ENCODE measurements around the gene LIPJ. TPM values are rescaled to one million over a fixed set of nuclear protein-coding genes. Genes with fewer than 3 reads are reported as not detected.

Gene LIPJ
- total RNA-seq, 1 experiment from 2014 or later = not detected

- no peak for ATAC-seq
These were observed 49.2 kb upstream of the LIPJ start for GRCh38 chr10:88537322-88537721.

More at GRCh38 chr10:88537322-88537721, 49.2 kb upstream of the LIPJ start:
- CTCF ChIA-PET = no interaction called here
- H3K9me3 ChIP-seq (ENCODE audit: control insufficient read depth in 1 of 2, insufficient read depth in 1 of 2, low read depth in 1 of 2, low read length in 2 of 2) = no peaks in the 10 kb centered on the region
- no peak overlapping the region for H2AFZ ChIP-seq (ENCODE audit: low read depth, low read length, poor library complexity, severe bottlenecking)
- no peak overlapping the region for H3K9ac ChIP-seq (ENCODE audit: low read length)
- H3K4me3 ChIP-seq (replicated peaks in 1 of 2; ENCODE audit: low read depth in 1 of 2, low read length in 2 of 2) = no peak overlapping the region
- H4K20me1 ChIP-seq (ENCODE audit: insufficient read depth) = no peaks in the 10 kb centered on the region
- no peak overlapping the region for H3K27ac ChIP-seq (ENCODE audit: low read depth, low read length)
- no peak overlapping the region for H3K4me2 ChIP-seq (ENCODE audit: low read length)
- RAD21 ChIA-PET (ENCODE audit: low non-redundant PET in 1 of 2, low total read pairs in 2 of 2, uncharacterized antibody in 2 of 2, unreplicated experiment in 2 of 2) = no interaction called here
- H3K9me2 ChIP-seq (ENCODE audit: insufficient read depth) = no peaks in the 10 kb centered on the region
- POLR2A ChIA-PET = no interaction called here
- H3K4me1 ChIP-seq (ENCODE audit: control insufficient read depth in 1 of 2, insufficient read depth in 2 of 2, low read length in 2 of 2) = no peaks in the 10 kb centered on the region
- no peaks in the 10 kb centered on the region for H3K79me2 ChIP-seq (ENCODE audit: insufficient read depth, low read length)
- intact Hi-C loops (cut with micrococcal nuclease) = loop anchor here (2.0 kb wide), 1 partner anchor 19 kb away; no protein-coding TSS in a partner anchor
- no peak for TF ChIP-seq CEBPB (IDR thresholded peaks at IDR 0.05; ENCODE audit: low read depth)
- TF ChIP-seq TCF7L2 (IDR thresholded peaks at IDR 0.05; ENCODE audit: borderline replicate concordance, extremely low read depth, insufficient read depth, insufficient read length) = no peak
- TF ChIP-seq CTCF (IDR thresholded peaks at IDR 0.05 in 2 of 3, conservative IDR thresholded peaks at IDR 0.05 in 1 of 3; ENCODE audit: borderline replicate concordance in 1 of 3, insufficient read depth in 1 of 3, low read depth in 2 of 3, low read length in 2 of 3) = no peak
- TF ChIP-seq SIN3A (IDR thresholded peaks at IDR 0.05; ENCODE audit: low read depth) = no peak
- no peak for TF ChIP-seq FOSL1 (IDR thresholded peaks at IDR 0.05; ENCODE audit: low read depth)
- no peak for TF ChIP-seq POLR2AphosphoS5 (IDR thresholded peaks at IDR 0.05; ENCODE audit: low read depth, low read length)
- TF ChIP-seq SRF (IDR thresholded peaks at IDR 0.05; ENCODE audit: low read depth) = no peak
- TF ChIP-seq ATF3 (IDR thresholded peaks at IDR 0.05) = no peak
- TF ChIP-seq YY1 (IDR thresholded peaks at IDR 0.05; ENCODE audit: extremely low read depth, insufficient replicate concordance, low read depth, low read length) = no peak
- no peak for TF ChIP-seq SP1 (IDR thresholded peaks at IDR 0.05; ENCODE audit: low read depth)
- no peak for TF ChIP-seq EZH2phosphoT487 (IDR thresholded peaks at IDR 0.05; ENCODE audit: borderline replicate concordance)
- TF ChIP-seq RAD21 (IDR thresholded peaks at IDR 0.05; ENCODE audit: low read depth) = no peak
- no peak for TF ChIP-seq EGR1 (IDR thresholded peaks at IDR 0.05; ENCODE audit: low read depth)
- no peak for TF ChIP-seq POLR2A (IDR thresholded peaks at IDR 0.05; ENCODE audit: borderline replicate concordance, extremely low read depth, insufficient read depth, insufficient read length)
- H3K27me3 ChIP-seq (ENCODE audit: insufficient read depth, low read length) = no peaks in the 10 kb centered on the region
- H3K36me3 ChIP-seq (ENCODE audit: control insufficient read depth in 1 of 2, insufficient read depth in 2 of 2, low read length in 2 of 2) = no peaks in the 10 kb centered on the region
- BruUV-seq (replicated peaks) = no TSS peak
- no peak for DNase-seq (ENCODE audit: low read depth, low spot score)
